HCT116 (cell line): ENCODE measurements around the gene CCKAR. TPM values are rescaled to one million over a fixed set of nuclear protein-coding genes. Genes with fewer than 3 reads are reported as not detected.

ENCODE experiments used
- ATAC-seq: fragments of 200-7000 bp; cut with Tn5 transposase; 2 replicates; pipeline ENCODE4 v1.9.1; 2020; ENCODE audit warnings: mild to moderate bottlenecking, moderate library complexity
- BruUV-seq: library from RNA; stranded (reverse); fragments of 400-500 nt; replicated peaks from 2 replicates; lab custom pipeline; 2021; lab: Mats Ljungman, UMichigan
- CTCF ChIA-PET: fragments of 300-600 bp; sonication (Branson Sonifier 250); formaldehyde crosslinking; loops from one replicate; lab custom pipeline; 2021; ENCODE audit warnings: antibody characterized with exemption; lab: Charles Lee
- POLR2A ChIA-PET: fragments of 300-600, 350-600 bp; sonication (Branson Sonifier 250); formaldehyde crosslinking; loops from one replicate; lab custom pipeline; 2021; ENCODE audit warnings: antibody characterized with exemption; lab: Charles Lee
- RAD21 ChIA-PET, 2 experiments: fragments of 300-600 bp; sonication (Branson Sonifier 250); formaldehyde crosslinking; loops; one replicate each; lab custom pipeline; 2023; ENCODE audit warnings: low total read pairs in 2 of 2; ENCODE audit not compliant: uncharacterized antibody in 2 of 2, unreplicated experiment in 2 of 2, low non-redundant PET in 1 of 2; lab: Charles Lee
- DNase-seq: peaks from one replicate; pipeline ENCODE4 v3.0.0-alpha.2; 2010; ENCODE audit warnings: low read depth, low spot score
- H2AFZ ChIP-seq: fragments of 200-600 bp; shearing (Covaris generic), sonication (generic); 2 replicates; pipeline ENCODE4 v1.6.1; 2017; ENCODE audit warnings: low read depth, mixed run types, mixed read lengths, antibody characterized with exemption, low read length; ENCODE audit not compliant: poor library complexity, severe bottlenecking
- H3K27ac ChIP-seq: 2 replicates; pipeline ENCODE4 v1.5.1; 2012; ENCODE audit warnings: low read depth, low read length
- H3K27me3 ChIP-seq: fragments of 200-600 bp; sonication (generic); 2 replicates; pipeline ENCODE4 v1.6.1; 2016; ENCODE audit warnings: mixed run types, low read length, mixed read lengths; ENCODE audit not compliant: insufficient read depth
- H3K36me3 ChIP-seq, 2 experiments: fragments of 200-500 bp in 1 of 2; fragments of 200-600 bp in 1 of 2; sonication (Bioruptor generic) in 1 of 2; sonication (generic) in 1 of 2; 2 replicates each; pipeline versions ENCODE4 v1.5.1 to v1.6.1; 2014 to 2016; ENCODE audit warnings: low read length in 2 of 2, inconsistent platforms in 1 of 2, mixed read lengths in 1 of 2, mixed run types in 1 of 2; ENCODE audit not compliant: insufficient read depth in 2 of 2, control insufficient read depth in 1 of 2
- H3K4me1 ChIP-seq, 2 experiments: fragments of 200-600 bp in 1 of 2; sonication (generic) in 1 of 2; 2 replicates each; pipeline versions ENCODE4 v1.5.1 to v1.6.1; 2012 to 2017; ENCODE audit warnings: low read length in 2 of 2, inconsistent platforms in 1 of 2, mild to moderate bottlenecking in 1 of 2, mixed read lengths in 1 of 2, mixed run types in 1 of 2, moderate library complexity in 1 of 2; ENCODE audit not compliant: insufficient read depth in 2 of 2, control insufficient read depth in 1 of 2
- H3K4me2 ChIP-seq: fragments of 200-600 bp; sonication (generic); 2 replicates; pipeline ENCODE4 v1.6.1; 2017; ENCODE audit warnings: mixed run types, low read length, mixed read lengths
- H3K4me3 ChIP-seq, 2 experiments: fragments of 200-600 bp in 1 of 2; sonication (generic) in 1 of 2; replicated peaks in 1 of 2; 2 replicates each; pipeline ENCODE4 v1.5.1; 2011 to 2016; ENCODE audit warnings: low read length in 2 of 2, control low read depth in 1 of 2, low read depth in 1 of 2, mild to moderate bottlenecking in 1 of 2, mixed read lengths in 1 of 2, mixed run types in 1 of 2
- H3K79me2 ChIP-seq: fragments of 200-600 bp; sonication (generic); 2 replicates; pipeline ENCODE4 v1.6.1; 2017; ENCODE audit warnings: mild to moderate bottlenecking, mixed run types, low read length, moderate library complexity, mixed read lengths; ENCODE audit not compliant: insufficient read depth
- H3K9ac ChIP-seq: fragments of 200-600 bp; sonication (generic); 2 replicates; pipeline ENCODE4 v1.6.1; 2016; ENCODE audit warnings: low read length, mixed read lengths
- H3K9me2 ChIP-seq: fragments of 200-600 bp; sonication (generic), shearing (Covaris generic); 2 replicates; pipeline ENCODE4 v1.6.1; 2017; ENCODE audit warnings: mixed run types, mild to moderate bottlenecking, moderate library complexity; ENCODE audit not compliant: insufficient read depth
- H3K9me3 ChIP-seq, 2 experiments: fragments of 200-500 bp in 1 of 2; fragments of 200-600 bp in 1 of 2; sonication (Bioruptor generic) in 1 of 2; sonication (generic) in 1 of 2; 2 replicates each; pipeline ENCODE4 v1.6.1; 2014 to 2017; ENCODE audit warnings: low read length in 2 of 2, mixed read lengths in 2 of 2, inconsistent platforms in 1 of 2, low read depth in 1 of 2, mild to moderate bottlenecking in 1 of 2, mixed run types in 1 of 2, moderate library complexity in 1 of 2; ENCODE audit not compliant: control insufficient read depth in 1 of 2, insufficient read depth in 1 of 2
- H4K20me1 ChIP-seq: fragments of 200-600 bp; sonication (generic), shearing (Covaris generic); 2 replicates; pipeline ENCODE4 v1.6.1; 2017; ENCODE audit warnings: mixed run types, mild to moderate bottlenecking, moderate library complexity; ENCODE audit not compliant: insufficient read depth
- CTCF ChIP-seq, 3 experiments: fragments of 200-600 bp in 1 of 3; sonication (generic) in 1 of 3; IDR thresholded peaks in 2 of 3; conservative IDR thresholded peaks in 1 of 3; 2 replicates each; pipeline ENCODE4 v1.5.1; 2012 to 2017; ENCODE audit warnings: low read depth in 2 of 3, low read length in 2 of 3, antibody characterized with exemption in 1 of 3, borderline replicate concordance in 1 of 3, control low read depth in 1 of 3, mild to moderate bottlenecking in 1 of 3, mixed read lengths in 1 of 3, mixed run types in 1 of 3, moderate library complexity in 1 of 3; ENCODE audit not compliant: insufficient read depth in 1 of 3
- ELF1 ChIP-seq: IDR thresholded peaks from 2 replicates; pipeline ENCODE4 v1.6.1; 2012; ENCODE audit warnings: low read depth, borderline replicate concordance
- RAD21 ChIP-seq: IDR thresholded peaks from 2 replicates; pipeline ENCODE4 v1.6.1; 2012; ENCODE audit warnings: low read depth, mild to moderate bottlenecking
- ZBTB33 ChIP-seq: IDR thresholded peaks from 2 replicates; pipeline ENCODE4 v1.6.1; 2011; ENCODE audit warnings: mild to moderate bottlenecking, low read length, moderate library complexity; ENCODE audit not compliant: insufficient replicate concordance; ENCODE audit errors: extremely low read depth
- intact Hi-C: fragments of 100-400 bp; cut with micrococcal nuclease; formaldehyde crosslinking; loops from 2 replicates; pipeline ENCODE4 v1.10.0; 2022
- total RNA-seq: library from RNA; stranded (reverse); gene quantifications from one replicate; pipeline ENCODE4 v1.2.1, GENCODE V29; 2021; ENCODE audit not compliant: unreplicated experiment

Gene CCKAR
- total RNA-seq, 1 experiment from 2014 or later = not detected

- TF ChIP-seq ZBTB33 = no peak
- TF ChIP-seq, all 23 proteins: peak for 0
These were observed 56.1 kb downstream of the CCKAR start (continued) for GRCh38 chr4:26434030-26434639.

GRCh38 chr4:26433556-26433955 lies 56.7 kb downstream of the CCKAR start:
- H3K9ac ChIP-seq = no peak overlapping the region
- ChIA-PET RAD21 (no interaction called here), CTCF (no interaction called here), POLR2A (no interaction called here)
- H3K4me3 ChIP-seq = no peak overlapping the region
- peaks cover 5 to 11% of the 10 kb centered on the region in 2 experiments for H3K36me3 ChIP-seq
- H3K9me3 ChIP-seq = no peaks in the 10 kb centered on the region
- H3K4me2 ChIP-seq = no peak overlapping the region
- H3K9me2 ChIP-seq = no peaks in the 10 kb centered on the region
- no peak for TF ChIP-seq RAD21
- TF ChIP-seq ELF1 = no peak
- TF ChIP-seq CTCF (IDR thresholded peaks at IDR 0.05 in 2 of 3, conservative IDR thresholded peaks at IDR 0.05 in 1 of 3; ENCODE audit: borderline replicate concordance in 1 of 3, insufficient read depth in 1 of 3, low read depth in 2 of 3, low read length in 2 of 3) = no peak
- H2AFZ ChIP-seq = no peak overlapping the region
- H3K27ac ChIP-seq = no peak overlapping the region
- no peak for ATAC-seq
- no peaks in the 10 kb centered on the region for H3K4me1 ChIP-seq
- BruUV-seq = no TSS peak
- H3K79me2 ChIP-seq = no peaks in the 10 kb centered on the region
- intact Hi-C loops = no loop called here
- DNase-seq = no peak
- no peaks in the 10 kb centered on the region for H3K27me3 ChIP-seq
- H4K20me1 ChIP-seq = no peaks in the 10 kb centered on the region
